Measurements from ENCODE around the gene TPH1.

The TPH1 gene

GRCh38 chr11:18046116-18046777 lies at the start of gene TPH1:
TPH1 (minus strand) TSS chr11:18046269; CDS start chr11:18040762, 5,507 bp downstream.
- Histone ChIP-seq H3K79me2 (no peaks in the 10 kb centered on the region), H3K4me2 (ENCODE audit: low read length) (no peak within 1 kb of the TSS), H3K4me1 (no peaks in the 10 kb centered on the region), H3K9ac (no peak within 1 kb of the TSS), H3K9me3 (ENCODE audit: control insufficient read depth, low read length) (no peaks in the 10 kb centered on the region), H3K27me3 (ENCODE audit: control insufficient read depth, insufficient read depth, low read length) (no peaks in the 10 kb centered on the region), H3K27ac (no peak within 1 kb of the TSS), H3K4me3 (ENCODE audit: low read depth, low read length) (no peak within 1 kb of the TSS), H3K36me3 (ENCODE audit: control insufficient read depth, insufficient read depth, low read length) (no peaks in the 10 kb centered on the region), H2AFZ (no peak within 1 kb of the TSS)
- TF ChIP-seq CTCF (IDR thresholded peaks at IDR 0.05) = no peak

GRCh38 chr11:18093959-18094358 lies 47.9 kb upstream of the TPH1 start:
- no peak for TF ChIP-seq CTCF (IDR thresholded peaks at IDR 0.05)
- Histone ChIP-seq H3K36me3 (ENCODE audit: control insufficient read depth, insufficient read depth, low read length) (no peaks in the 10 kb centered on the region), H3K27ac (no peak overlapping the region), H3K9me3 (ENCODE audit: control insufficient read depth, low read length) (no peaks in the 10 kb centered on the region), H3K4me3 (ENCODE audit: low read depth, low read length) (no peak overlapping the region), H3K9ac (no peak overlapping the region), H3K4me2 (ENCODE audit: low read length) (no peak overlapping the region), H2AFZ (no peak overlapping the region), H3K79me2 (no peaks in the 10 kb centered on the region), H3K27me3 (ENCODE audit: control insufficient read depth, insufficient read depth, low read length) (no peaks in the 10 kb centered on the region), H3K4me1 (no peaks in the 10 kb centered on the region)

GRCh38 chr11:18091731-18092130 lies 45.7 kb upstream of the TPH1 start:
- TF ChIP-seq CTCF (IDR thresholded peaks at IDR 0.05) = no peak
- Histone ChIP-seq H3K27ac (no peak overlapping the region), H3K4me2 (ENCODE audit: low read length) (no peak overlapping the region), H2AFZ (no peak overlapping the region), H3K79me2 (no peaks in the 10 kb centered on the region), H3K4me3 (ENCODE audit: low read depth, low read length) (no peak overlapping the region), H3K9me3 (ENCODE audit: control insufficient read depth, low read length) (no peaks in the 10 kb centered on the region), H3K4me1 (no peaks in the 10 kb centered on the region), H3K36me3 (ENCODE audit: control insufficient read depth, insufficient read depth, low read length) (no peaks in the 10 kb centered on the region), H3K9ac (no peak overlapping the region), H3K27me3 (ENCODE audit: control insufficient read depth, insufficient read depth, low read length) (no peaks in the 10 kb centered on the region)

- no peak overlapping the region for H3K4me2 ChIP-seq (ENCODE audit: low read length)
- H3K4me1 ChIP-seq = no peaks in the 10 kb centered on the region
- H3K36me3 ChIP-seq (ENCODE audit: control insufficient read depth, insufficient read depth, low read length) = no peaks in the 10 kb centered on the region
- no peak overlapping the region for H3K9ac ChIP-seq
- no peaks in the 10 kb centered on the region for H3K9me3 ChIP-seq (ENCODE audit: control insufficient read depth, low read length)
- TF ChIP-seq CTCF (IDR thresholded peaks at IDR 0.05) = no peak
- no peaks in the 10 kb centered on the region for H3K27me3 ChIP-seq (ENCODE audit: control insufficient read depth, insufficient read depth, low read length)
- no peak overlapping the region for H2AFZ ChIP-seq
- no peaks in the 10 kb centered on the region for H3K79me2 ChIP-seq
- no peak overlapping the region for H3K4me3 ChIP-seq (ENCODE audit: low read depth, low read length)
- no peak overlapping the region for H3K27ac ChIP-seq
These were observed 42.9 kb upstream of the TPH1 start for GRCh38 chr11:18088966-18089365.

GRCh38 chr11:18088366-18088765 lies 42.3 kb upstream of the TPH1 start:
- Histone ChIP-seq H3K4me3 (ENCODE audit: low read depth, low read length) (no peak overlapping the region), H3K36me3 (ENCODE audit: control insufficient read depth, insufficient read depth, low read length) (no peaks in the 10 kb centered on the region), H3K27me3 (ENCODE audit: control insufficient read depth, insufficient read depth, low read length) (no peaks in the 10 kb centered on the region), H3K79me2 (no peaks in the 10 kb centered on the region), H3K4me2 (ENCODE audit: low read length) (no peak overlapping the region), H2AFZ (no peak overlapping the region), H3K9me3 (ENCODE audit: control insufficient read depth, low read length) (no peaks in the 10 kb centered on the region), H3K9ac (no peak overlapping the region), H3K27ac (no peak overlapping the region), H3K4me1 (no peaks in the 10 kb centered on the region)
- TF ChIP-seq CTCF (IDR thresholded peaks at IDR 0.05) = no peak

All from parathyroid adenoma (tissue), 2 donors.